ENCODE data around the gene GCLC.

- TF ChIP-seq, protein P1, sequence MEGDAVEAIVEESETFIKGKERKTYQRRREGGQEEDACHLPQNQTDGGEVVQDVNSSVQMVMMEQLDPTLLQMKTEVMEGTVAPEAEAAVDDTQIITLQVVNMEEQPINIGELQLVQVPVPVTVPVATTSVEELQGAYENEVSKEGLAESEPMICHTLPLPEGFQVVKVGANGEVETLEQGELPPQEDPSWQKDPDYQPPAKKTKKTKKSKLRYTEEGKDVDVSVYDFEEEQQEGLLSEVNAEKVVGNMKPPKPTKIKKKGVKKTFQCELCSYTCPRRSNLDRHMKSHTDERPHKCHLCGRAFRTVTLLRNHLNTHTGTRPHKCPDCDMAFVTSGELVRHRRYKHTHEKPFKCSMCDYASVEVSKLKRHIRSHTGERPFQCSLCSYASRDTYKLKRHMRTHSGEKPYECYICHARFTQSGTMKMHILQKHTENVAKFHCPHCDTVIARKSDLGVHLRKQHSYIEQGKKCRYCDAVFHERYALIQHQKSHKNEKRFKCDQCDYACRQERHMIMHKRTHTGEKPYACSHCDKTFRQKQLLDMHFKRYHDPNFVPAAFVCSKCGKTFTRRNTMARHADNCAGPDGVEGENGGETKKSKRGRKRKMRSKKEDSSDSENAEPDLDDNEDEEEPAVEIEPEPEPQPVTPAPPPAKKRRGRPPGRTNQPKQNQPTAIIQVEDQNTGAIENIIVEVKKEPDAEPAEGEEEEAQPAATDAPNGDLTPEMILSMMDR (IDR thresholded peaks at IDR 0.05; ENCODE audit: insufficient read depth, low read length, poor library complexity, severe bottlenecking), result no peak
- no peak for TF ChIP-seq EZH2phosphoT487 (conservative IDR thresholded peaks at IDR 0.05; ENCODE audit: low read length)
These were observed 38.5 kb upstream of the GCLC start for GRCh38 chr6:53583451-53583850.
